Cardiac atrium fibroblast (primary cell): Measurements from ENCODE around the gene RAPH1. TPM values are rescaled to one million over a fixed set of nuclear protein-coding genes. Genes with fewer than 3 reads are reported as not detected.

Experiments used
- total RNA-seq: library from RNA; depleted of rRNA; stranded (reverse); fragments of >200 nt; gene quantifications from 2 replicates; pipeline ENCODE4 v1.2.3, GENCODE V29; 2015

RAPH1 gene, protein sequence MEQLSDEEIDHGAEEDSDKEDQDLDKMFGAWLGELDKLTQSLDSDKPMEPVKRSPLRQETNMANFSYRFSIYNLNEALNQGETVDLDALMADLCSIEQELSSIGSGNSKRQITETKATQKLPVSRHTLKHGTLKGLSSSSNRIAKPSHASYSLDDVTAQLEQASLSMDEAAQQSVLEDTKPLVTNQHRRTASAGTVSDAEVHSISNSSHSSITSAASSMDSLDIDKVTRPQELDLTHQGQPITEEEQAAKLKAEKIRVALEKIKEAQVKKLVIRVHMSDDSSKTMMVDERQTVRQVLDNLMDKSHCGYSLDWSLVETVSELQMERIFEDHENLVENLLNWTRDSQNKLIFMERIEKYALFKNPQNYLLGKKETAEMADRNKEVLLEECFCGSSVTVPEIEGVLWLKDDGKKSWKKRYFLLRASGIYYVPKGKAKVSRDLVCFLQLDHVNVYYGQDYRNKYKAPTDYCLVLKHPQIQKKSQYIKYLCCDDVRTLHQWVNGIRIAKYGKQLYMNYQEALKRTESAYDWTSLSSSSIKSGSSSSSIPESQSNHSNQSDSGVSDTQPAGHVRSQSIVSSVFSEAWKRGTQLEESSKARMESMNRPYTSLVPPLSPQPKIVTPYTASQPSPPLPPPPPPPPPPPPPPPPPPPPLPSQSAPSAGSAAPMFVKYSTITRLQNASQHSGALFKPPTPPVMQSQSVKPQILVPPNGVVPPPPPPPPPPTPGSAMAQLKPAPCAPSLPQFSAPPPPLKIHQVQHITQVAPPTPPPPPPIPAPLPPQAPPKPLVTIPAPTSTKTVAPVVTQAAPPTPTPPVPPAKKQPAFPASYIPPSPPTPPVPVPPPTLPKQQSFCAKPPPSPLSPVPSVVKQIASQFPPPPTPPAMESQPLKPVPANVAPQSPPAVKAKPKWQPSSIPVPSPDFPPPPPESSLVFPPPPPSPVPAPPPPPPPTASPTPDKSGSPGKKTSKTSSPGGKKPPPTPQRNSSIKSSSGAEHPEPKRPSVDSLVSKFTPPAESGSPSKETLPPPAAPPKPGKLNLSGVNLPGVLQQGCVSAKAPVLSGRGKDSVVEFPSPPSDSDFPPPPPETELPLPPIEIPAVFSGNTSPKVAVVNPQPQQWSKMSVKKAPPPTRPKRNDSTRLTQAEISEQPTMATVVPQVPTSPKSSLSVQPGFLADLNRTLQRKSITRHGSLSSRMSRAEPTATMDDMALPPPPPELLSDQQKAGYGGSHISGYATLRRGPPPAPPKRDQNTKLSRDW
- total RNA-seq, result 23.1 and 39.9 TPM in 2 replicates

DNA sequence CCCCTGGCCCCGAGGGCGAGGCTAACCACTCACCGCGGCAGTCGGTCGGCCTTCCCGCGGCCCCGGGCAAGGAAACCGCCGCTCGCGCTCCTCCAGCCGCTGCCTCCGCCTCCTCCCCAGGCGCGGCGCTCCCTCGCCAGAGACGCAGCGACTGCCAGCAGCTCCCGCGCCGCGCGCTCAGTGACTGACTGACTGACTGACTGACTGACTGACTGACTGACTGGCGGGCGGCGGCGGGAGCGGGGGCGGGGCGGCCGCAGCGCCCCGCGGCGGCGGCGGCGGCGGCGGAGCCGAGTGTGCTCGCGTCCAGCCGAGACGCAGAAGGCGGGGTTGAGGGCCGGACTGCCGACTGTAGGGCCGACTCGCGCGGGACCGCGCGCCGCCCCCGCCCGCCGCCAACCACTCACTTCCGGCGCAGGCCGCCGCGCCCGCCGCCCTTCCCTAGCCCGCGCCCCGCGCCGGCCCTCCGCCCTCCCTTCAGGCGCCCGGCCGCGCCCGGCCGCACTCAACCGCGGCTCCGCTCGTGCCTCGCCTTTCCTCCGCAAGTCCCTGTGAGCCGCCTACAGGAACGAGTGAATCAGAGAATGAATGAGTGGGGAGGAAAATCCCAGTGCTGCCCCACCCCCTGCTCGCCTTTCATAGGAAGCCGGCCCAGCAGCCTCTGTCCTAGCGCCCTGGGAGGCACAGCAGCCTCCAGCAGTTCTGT lies at the start of gene RAPH1:
Gene RAPH1, minus strand, starts transcription at position 224 of the 706 bp plus-strand sequence. CDS start 39,948 bp downstream, outside the sequence.

Other genes with a start within 250 kb of the RAPH1 start
- 17.3 and 19.6 TPM in 2 replicates for gene ABI2, start 206.9 kb downstream of the RAPH1 start, total RNA-seq
- not detected in 2 replicates for gene CD28, start 171.3 kb upstream of the RAPH1 start, total RNA-seq